Peyer's patch (tissue), 4 donors: ENCODE results near the gene MYBBP1A. TPM values are rescaled to one million over a fixed set of nuclear protein-coding genes. Genes with fewer than 3 reads are reported as not detected.
"Not testable (repeated sequence)": the region's sequence is repeated elsewhere in the genome, so short reads cannot be mapped to it uniquely, and the experiment has no call there.

Experiments used
- DNase-seq, 3 donors: peaks; one replicate each; pipeline ENCODE4 v3.0.0-alpha.2; 2017 to 2019
- H3K27ac ChIP-seq, 4 donors: fragments of 200-600 bp; sonication (generic); one replicate each; pipeline ENCODE4 v1.5.1; 2016 to 2019
- H3K27me3 ChIP-seq, 2 donors: fragments of 200-600 bp; sonication (generic); one replicate each; pipeline ENCODE4 v1.5.1; 2019
- H3K36me3 ChIP-seq, 3 donors: fragments of 200-600 bp; sonication (generic); one replicate each; pipeline ENCODE4 v1.5.1; 2016 to 2019
- H3K4me1 ChIP-seq, 4 donors: fragments of 200-600 bp; sonication (generic); one replicate each; pipeline ENCODE4 v1.5.1; 2016 to 2019
- H3K4me3 ChIP-seq, 4 donors: fragments of 200-600 bp; sonication (generic); 1 replicate in 3 of 4; 2 replicates in 1 of 4; pipeline ENCODE4 v1.5.1; 2016 to 2019; ENCODE audit warnings: mild to moderate bottlenecking in 1 of 4
- H3K9me3 ChIP-seq, 4 donors: fragments of 200-600 bp; sonication (generic); one replicate each; pipeline ENCODE4 v1.5.1; 2016 to 2019; ENCODE audit warnings: mild to moderate bottlenecking in 1 of 4
- POLR2A ChIP-seq, 2 donors: fragments of 450-650 bp; IDR thresholded peaks; one replicate each; pipeline ENCODE4 v1.5.1; 2017; ENCODE audit warnings: antibody characterized with exemption in 2 of 2, mild to moderate bottlenecking in 2 of 2, moderate library complexity in 2 of 2
- total RNA-seq, 4 donors: library from RNA; depleted of rRNA; stranded (reverse); fragments of >200 nt; gene quantifications; one replicate each; pipeline ENCODE4 v1.1.0, GENCODE V29; 2016
- TF ChIP-seq, protein P1 (sequence below), 6 experiments: fragments of 450-650 bp in 4 of 6; fragments of 200-600 bp in 2 of 6; sonication (generic) in 1 of 6; IDR thresholded peaks; one replicate each; pipeline ENCODE4 v1.5.1; 2017 to 2019; ENCODE audit warnings: antibody characterized with exemption in 6 of 6, mild to moderate bottlenecking in 3 of 6, moderate library complexity in 1 of 6

The MYBBP1A gene
- total RNA-seq, 4 donors from 2014 or later: 27.1 to 244 (median 91.2) TPM

DNA sequence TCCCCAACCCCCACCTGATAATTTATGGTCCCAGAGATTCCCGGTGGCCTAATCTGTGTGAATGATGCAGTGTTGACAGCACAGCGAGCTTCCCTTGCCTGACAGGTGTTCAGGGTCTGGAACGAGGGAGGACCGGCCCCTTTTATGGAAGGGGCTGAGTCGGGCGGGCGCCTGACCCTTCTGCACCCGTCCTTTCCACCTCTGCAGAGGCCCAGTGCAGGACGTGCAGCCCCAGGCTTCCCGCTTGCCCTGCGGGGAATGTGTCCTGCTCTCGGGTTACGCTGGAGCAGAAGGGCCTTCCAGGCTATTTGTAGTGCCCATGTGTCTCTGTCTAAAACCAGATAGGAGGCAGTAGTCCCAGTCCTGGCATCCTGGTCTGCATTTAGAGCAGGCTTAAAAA, 45.4 kb upstream of the MYBBP1A start:
- TF ChIP-seq, protein P1, sequence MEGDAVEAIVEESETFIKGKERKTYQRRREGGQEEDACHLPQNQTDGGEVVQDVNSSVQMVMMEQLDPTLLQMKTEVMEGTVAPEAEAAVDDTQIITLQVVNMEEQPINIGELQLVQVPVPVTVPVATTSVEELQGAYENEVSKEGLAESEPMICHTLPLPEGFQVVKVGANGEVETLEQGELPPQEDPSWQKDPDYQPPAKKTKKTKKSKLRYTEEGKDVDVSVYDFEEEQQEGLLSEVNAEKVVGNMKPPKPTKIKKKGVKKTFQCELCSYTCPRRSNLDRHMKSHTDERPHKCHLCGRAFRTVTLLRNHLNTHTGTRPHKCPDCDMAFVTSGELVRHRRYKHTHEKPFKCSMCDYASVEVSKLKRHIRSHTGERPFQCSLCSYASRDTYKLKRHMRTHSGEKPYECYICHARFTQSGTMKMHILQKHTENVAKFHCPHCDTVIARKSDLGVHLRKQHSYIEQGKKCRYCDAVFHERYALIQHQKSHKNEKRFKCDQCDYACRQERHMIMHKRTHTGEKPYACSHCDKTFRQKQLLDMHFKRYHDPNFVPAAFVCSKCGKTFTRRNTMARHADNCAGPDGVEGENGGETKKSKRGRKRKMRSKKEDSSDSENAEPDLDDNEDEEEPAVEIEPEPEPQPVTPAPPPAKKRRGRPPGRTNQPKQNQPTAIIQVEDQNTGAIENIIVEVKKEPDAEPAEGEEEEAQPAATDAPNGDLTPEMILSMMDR (IDR thresholded peaks at IDR 0.05): no peak
- TF ChIP-seq POLR2A (IDR thresholded peaks at IDR 0.05): no peak

DNA sequence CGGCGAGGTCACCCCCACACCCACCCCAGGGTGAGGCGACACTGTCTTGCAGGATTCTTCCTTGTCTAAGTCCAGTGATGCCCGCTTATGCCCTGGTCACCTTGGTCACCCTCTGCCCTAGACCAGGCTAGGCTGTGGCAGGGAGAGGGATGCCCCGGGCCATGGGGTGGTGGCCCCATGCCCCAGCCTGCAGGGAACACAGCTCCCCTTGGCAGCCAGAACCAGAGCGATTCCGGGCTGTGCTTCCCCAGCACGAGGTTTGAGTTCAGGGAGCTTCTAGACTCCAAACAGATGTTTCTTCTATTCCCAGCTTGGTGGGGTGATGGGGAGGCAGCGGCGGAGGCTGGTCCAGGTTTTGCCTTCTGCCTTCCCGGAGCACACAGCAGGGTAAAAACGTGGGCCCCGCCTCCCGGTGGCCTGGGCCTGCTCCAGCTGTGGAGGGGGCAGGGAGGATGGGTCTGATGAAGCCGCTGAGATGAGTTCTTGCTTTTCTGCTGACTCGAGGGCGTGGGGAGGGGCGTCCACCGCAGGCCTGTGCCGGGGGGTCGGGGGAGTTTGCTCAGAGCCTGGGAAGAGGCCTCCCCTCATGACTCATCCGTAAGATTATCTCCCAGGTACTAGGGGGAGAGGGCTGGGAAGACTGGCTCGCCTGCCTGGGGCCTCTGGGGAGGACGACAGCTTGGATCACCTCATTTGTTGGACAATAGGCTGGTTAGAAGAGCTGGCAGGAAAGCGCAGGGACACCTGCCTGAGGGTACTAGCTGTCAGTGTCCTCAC, 44.5 kb upstream of the MYBBP1A start:
- no peaks in the 10 kb centered on the region for H3K9me3 ChIP-seq
- H3K27ac ChIP-seq: peak overlapping the region in 3 of 4 donors; percentile 46 to 57 (median 57)
- no peak overlapping the region for H3K4me3 ChIP-seq
- TF ChIP-seq, protein P1 (IDR thresholded peaks at IDR 0.05): no peak
- TF ChIP-seq POLR2A (IDR thresholded peaks at IDR 0.05): no peak
- H3K27me3 ChIP-seq: no peaks in the 10 kb centered on the region
- H3K4me1 ChIP-seq: peaks cover 0 to 8% (median 0%) of the 10 kb centered on the region in 4 donors
- no peak for DNase-seq
- H3K36me3 ChIP-seq: no peaks in the 10 kb centered on the region

More for the DNA sequence above, 45.4 kb upstream of the MYBBP1A start:
- Histone ChIP-seq H3K4me3 (no peak overlapping the region), H3K36me3 (no peaks in the 10 kb centered on the region), H3K27me3 (no peaks in the 10 kb centered on the region), H3K9me3 (no peaks in the 10 kb centered on the region), H3K27ac (peak overlapping the region in 1 of 4 donors; percentile 57), H3K4me1 (no peaks in the 10 kb centered on the region)
- DNase-seq: no peak

DNA sequence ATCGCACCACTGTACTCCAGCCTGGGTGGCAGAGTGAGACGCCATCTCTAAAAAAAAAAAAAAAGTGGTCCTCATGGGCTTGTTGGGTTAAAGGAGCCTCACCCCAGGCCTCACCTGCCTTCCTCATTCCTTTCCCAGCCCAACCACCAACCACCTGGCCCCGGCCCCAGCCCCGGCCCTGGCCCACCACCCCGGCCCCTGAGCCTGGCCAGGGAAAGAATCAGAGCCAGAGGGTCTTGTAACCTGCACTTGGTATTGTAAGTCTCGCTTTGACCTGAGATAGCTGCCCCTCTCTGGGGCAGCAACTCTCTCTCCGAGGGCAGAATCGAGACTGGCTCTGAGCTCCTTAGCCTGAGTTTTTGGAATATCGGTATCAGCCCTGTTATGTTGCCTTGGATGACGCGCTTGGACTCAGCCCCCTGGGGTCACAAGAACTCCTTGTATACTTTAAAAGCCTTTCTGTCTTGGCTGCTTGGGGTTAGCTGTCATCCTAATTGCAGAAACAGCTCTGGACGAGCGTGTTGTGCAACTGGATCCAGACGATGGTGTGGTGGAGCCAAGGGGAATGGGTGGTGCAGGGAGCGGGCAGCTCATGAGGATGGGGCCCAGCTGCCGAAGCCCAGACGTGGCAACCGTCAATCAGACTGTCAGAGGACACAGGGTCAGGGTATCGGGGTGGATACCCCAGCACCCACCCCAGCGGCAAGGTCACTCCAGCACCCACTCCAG, 43.8 kb upstream of the MYBBP1A start:
- TF ChIP-seq, protein P1 (IDR thresholded peaks at IDR 0.05): no peak
- TF ChIP-seq POLR2A (IDR thresholded peaks at IDR 0.05): no peak
- Histone ChIP-seq H3K4me3 (no peak overlapping the region), H3K27ac (peak overlapping the region; percentile 57 to 69 (median 60))

DNA sequence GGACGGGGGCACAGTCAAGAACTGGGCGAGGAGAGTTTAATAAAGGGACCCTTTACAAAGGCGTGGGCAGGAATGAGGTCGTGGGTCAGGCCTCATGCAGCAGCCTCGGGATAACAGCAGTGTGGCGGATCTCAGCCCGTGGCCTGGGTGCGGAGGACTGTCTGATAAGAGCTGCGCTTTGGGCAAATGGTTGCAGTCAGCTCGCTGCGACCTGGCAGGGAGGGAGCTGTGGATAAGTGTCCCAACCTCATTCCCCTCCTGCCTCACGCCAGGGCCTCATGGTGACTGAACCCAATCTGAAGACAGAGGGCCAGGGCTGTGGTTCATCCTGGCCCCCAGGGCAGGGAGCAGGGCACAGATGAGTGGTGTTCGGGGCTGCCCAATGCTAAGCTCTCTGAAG, 42.8 kb upstream of the MYBBP1A start:
- peaks cover 0 to 8% (median 0%) of the 10 kb centered on the region in 4 donors for H3K4me1 ChIP-seq
- H3K36me3 ChIP-seq: no peaks in the 10 kb centered on the region
- no peaks in the 10 kb centered on the region for H3K9me3 ChIP-seq
- H3K27ac ChIP-seq: peak overlapping the region in 2 of 4 donors; percentile 31 to 62
- no peak for DNase-seq
- no peak for TF ChIP-seq POLR2A (IDR thresholded peaks at IDR 0.05)
- TF ChIP-seq, protein P1 (IDR thresholded peaks at IDR 0.05): no peak
- no peaks in the 10 kb centered on the region for H3K27me3 ChIP-seq
- no peak overlapping the region for H3K4me3 ChIP-seq

More for the DNA sequence above, 43.8 kb upstream of the MYBBP1A start:
- Histone ChIP-seq H3K36me3 (no peaks in the 10 kb centered on the region), H3K27me3 (no peaks in the 10 kb centered on the region), H3K9me3 (no peaks in the 10 kb centered on the region), H3K4me1 (peaks cover 0 to 8% (median 0%) of the 10 kb centered on the region in 4 donors)
- peak in 1 of 3 donors; percentile 58 for DNase-seq

DNA sequence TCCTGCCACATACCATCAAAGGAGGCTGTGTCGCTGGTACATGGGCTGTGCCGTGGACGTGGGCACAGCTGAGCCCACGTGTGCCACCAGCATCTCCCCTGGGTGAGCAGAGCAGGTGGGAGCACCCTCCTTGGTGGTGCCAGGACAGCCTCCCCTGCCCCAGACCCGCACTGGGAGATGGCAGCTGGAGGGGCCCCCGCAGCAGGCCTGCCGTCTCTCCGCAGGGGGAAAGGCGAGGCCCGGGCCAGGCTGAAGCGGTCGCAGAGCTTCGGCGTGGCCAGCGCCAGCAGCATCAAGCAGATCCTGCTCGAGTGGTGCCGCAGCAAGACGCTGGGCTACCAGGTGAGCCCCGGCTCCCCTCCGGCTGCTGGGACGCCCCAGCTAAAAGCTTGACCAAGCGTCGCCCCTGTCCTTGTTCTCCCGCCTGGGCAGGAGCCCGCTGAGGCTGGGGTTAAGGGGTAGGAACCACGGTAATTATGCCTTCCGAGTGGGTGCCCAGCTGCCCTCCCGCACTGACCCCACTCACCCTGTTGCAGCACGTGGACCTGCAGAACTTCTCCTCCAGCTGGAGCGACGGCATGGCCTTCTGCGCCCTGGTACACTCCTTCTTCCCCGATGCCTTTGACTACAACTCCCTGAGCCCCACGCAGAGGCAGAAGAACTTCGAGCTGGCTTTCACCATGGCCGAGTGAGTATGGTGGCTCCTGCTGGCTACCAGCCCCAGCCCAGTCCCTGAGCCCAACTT, 41.6 kb upstream of the MYBBP1A start:
- H3K9me3 ChIP-seq: no peaks in the 10 kb centered on the region

DNA sequence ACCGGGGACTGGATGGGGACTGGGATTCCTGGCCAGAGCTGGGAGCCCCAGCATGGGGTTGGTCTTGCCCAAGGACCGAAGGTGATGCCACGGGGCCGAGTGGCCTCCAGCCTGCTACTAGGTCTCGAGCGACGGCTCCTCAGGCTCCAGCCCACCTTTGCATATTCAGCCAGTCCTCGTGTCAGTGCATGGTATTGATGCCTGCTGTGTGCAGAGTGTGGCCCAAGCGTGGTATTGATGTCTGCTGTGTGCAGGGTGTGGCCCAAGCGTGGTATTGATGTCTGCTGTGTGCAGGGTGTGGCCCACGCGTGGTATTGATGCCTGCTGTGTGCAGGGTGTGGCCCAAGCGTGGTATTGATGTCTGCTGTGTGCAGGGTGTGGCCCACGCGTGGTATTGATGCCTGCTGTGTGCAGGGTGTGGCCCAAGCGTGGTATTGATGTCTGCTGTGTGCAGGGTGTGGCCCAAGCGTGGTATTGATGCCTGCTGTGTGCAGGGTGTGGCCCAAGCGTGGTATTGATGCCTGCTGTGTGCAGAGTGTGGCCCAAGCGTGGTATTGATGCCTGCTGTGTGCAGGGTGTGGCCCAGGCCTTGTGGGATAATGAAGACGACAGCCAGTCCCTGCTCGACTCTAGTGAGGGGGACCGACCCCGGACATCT, 40.6 kb upstream of the MYBBP1A start:
- not testable (repeated sequence) for H3K36me3 ChIP-seq, H3K4me3 ChIP-seq, DNase-seq, H3K9me3 ChIP-seq, H3K27me3 ChIP-seq, H3K27ac ChIP-seq, H3K4me1 ChIP-seq

More for the DNA sequence above, 41.6 kb upstream of the MYBBP1A start:
- Histone ChIP-seq H3K4me1 (peaks cover 0 to 8% (median 0%) of the 10 kb centered on the region in 4 donors), H3K4me3 (no peak overlapping the region), H3K27me3 (no peaks in the 10 kb centered on the region), H3K36me3 (no peaks in the 10 kb centered on the region), H3K27ac (no peak overlapping the region)
- TF ChIP-seq, protein P1 (IDR thresholded peaks at IDR 0.05): no peak
- TF ChIP-seq POLR2A (IDR thresholded peaks at IDR 0.05): no peak
- DNase-seq: no peak
